ENCODE results near the gene LSM3.
A peak's percentile ranks its signal among the peaks of the same experiment; 100 is the strongest.

Gene LSM3

GRCh38 chr3:14152233-14152962, 26.2 kb upstream of the LSM3 start:
- H3K36me3 ChIP-seq (ENCODE audit: control insufficient read depth, insufficient read depth, low read length) = peaks cover 47% of the 10 kb centered on the region
- DNase-seq (ENCODE audit: extremely low read depth, insufficient read length) = no peak

DNA sequence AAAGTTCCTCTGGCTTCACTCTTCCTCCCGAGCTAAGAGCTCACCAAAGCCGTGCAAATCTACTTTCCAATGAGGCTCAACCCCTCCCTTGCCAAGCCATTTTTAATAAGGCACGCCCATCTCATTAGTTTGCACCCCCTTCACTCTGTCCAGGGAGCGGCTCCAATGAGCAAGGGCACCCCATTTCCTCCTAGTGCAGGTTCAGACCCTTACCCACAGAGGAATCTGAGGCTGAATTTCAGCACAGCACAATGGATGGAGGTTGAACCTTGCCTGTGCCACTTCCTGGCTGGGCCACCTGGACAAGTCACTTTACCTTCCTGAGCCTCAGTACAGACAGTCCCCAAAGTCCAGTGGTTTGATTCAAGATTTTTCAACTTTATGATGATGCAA, 25.7 kb upstream of the LSM3 start:
- Histone ChIP-seq H3K36me3 (ENCODE audit: control insufficient read depth, insufficient read depth, low read length) (peaks cover 44% of the 10 kb centered on the region), H3K4me3 (replicated peaks; ENCODE audit: low read depth, low read length) (no peak overlapping the region), H3K27me3 (replicated peaks; ENCODE audit: control insufficient read depth, insufficient read depth, low read length) (no peaks in the 10 kb centered on the region)
- no peak for DNase-seq (ENCODE audit: extremely low read depth, insufficient read length)
- TF ChIP-seq CTCF (IDR thresholded peaks at IDR 0.05; ENCODE audit: insufficient read depth, low read length, poor library complexity, severe bottlenecking) = no peak

More at GRCh38 chr3:14152233-14152962, 26.2 kb upstream of the LSM3 start:
- H3K4me3 ChIP-seq (replicated peaks; ENCODE audit: low read depth, low read length) = no peak overlapping the region
- TF ChIP-seq CTCF (IDR thresholded peaks at IDR 0.05; ENCODE audit: insufficient read depth, low read length, poor library complexity, severe bottlenecking) = peak; percentile 5
- H3K27me3 ChIP-seq (replicated peaks; ENCODE audit: control insufficient read depth, insufficient read depth, low read length) = no peaks in the 10 kb centered on the region

GRCh38 chr3:14153663-14154062, 25.0 kb upstream of the LSM3 start:
- Histone ChIP-seq H3K4me3 (replicated peaks; ENCODE audit: low read depth, low read length) (no peak overlapping the region), H3K27me3 (replicated peaks; ENCODE audit: control insufficient read depth, insufficient read depth, low read length) (no peaks in the 10 kb centered on the region), H3K36me3 (ENCODE audit: control insufficient read depth, insufficient read depth, low read length) (peaks cover 44% of the 10 kb centered on the region)
- no peak for DNase-seq (ENCODE audit: extremely low read depth, insufficient read length)
- TF ChIP-seq CTCF (IDR thresholded peaks at IDR 0.05; ENCODE audit: insufficient read depth, low read length, poor library complexity, severe bottlenecking) = no peak

GRCh38 chr3:14154276-14154675, 24.3 kb upstream of the LSM3 start:
- TF ChIP-seq CTCF (IDR thresholded peaks at IDR 0.05; ENCODE audit: insufficient read depth, low read length, poor library complexity, severe bottlenecking) = no peak
- H3K36me3 ChIP-seq (ENCODE audit: control insufficient read depth, insufficient read depth, low read length) = peaks cover 47% of the 10 kb centered on the region

GRCh38 chr3:14154895-14155440, 23.6 kb upstream of the LSM3 start:
- Histone ChIP-seq H3K27me3 (replicated peaks; ENCODE audit: control insufficient read depth, insufficient read depth, low read length) (no peaks in the 10 kb centered on the region), H3K36me3 (ENCODE audit: control insufficient read depth, insufficient read depth, low read length) (peaks cover 50% of the 10 kb centered on the region), H3K4me3 (replicated peaks; ENCODE audit: low read depth, low read length) (no peak overlapping the region)
- no peak for DNase-seq (ENCODE audit: extremely low read depth, insufficient read length)
- no peak for TF ChIP-seq CTCF (IDR thresholded peaks at IDR 0.05; ENCODE audit: insufficient read depth, low read length, poor library complexity, severe bottlenecking)

More at GRCh38 chr3:14154276-14154675, 24.3 kb upstream of the LSM3 start:
- H3K27me3 ChIP-seq (replicated peaks; ENCODE audit: control insufficient read depth, insufficient read depth, low read length) = no peaks in the 10 kb centered on the region
- H3K4me3 ChIP-seq (replicated peaks; ENCODE audit: low read depth, low read length) = no peak overlapping the region
- no peak for DNase-seq (ENCODE audit: extremely low read depth, insufficient read length)
